NCI-H2107 (cell line): ENCODE results near the gene CES3.

Experiments
- DNase-seq: peaks from one replicate; lab custom pipeline; 2025; lab: John Stamatoyannopoulos, UW

The CES3 gene

GRCh38 chr16:66961065-66961744 lies at the start of gene CES3:
TSS of gene CES3 (plus strand) at chr16:66961266. CDS start at chr16:66961308, 42 bp downstream.
- DNase-seq = peak; percentile 41

GRCh38 chr16:66911801-66912200 lies 49.3 kb upstream of the CES3 start:
- no peak for DNase-seq

- DNase-seq = no peak
Measured at GRCh38 chr16:66913081-66913480, 48.0 kb upstream of the CES3 start.

- no peak for DNase-seq
Measured at GRCh38 chr16:66913711-66914110, 47.4 kb upstream of the CES3 start.

- DNase-seq = no peak
Measured at GRCh38 chr16:66914541-66914940, 46.5 kb upstream of the CES3 start.

- no peak for DNase-seq
Measured at GRCh38 chr16:66915041-66915440, 46.0 kb upstream of the CES3 start.

- DNase-seq = no peak
Measured at GRCh38 chr16:66916518-66916917, 44.5 kb upstream of the CES3 start.

GRCh38 chr16:66917741-66918140 lies 43.3 kb upstream of the CES3 start:
- DNase-seq = no peak

- no peak for DNase-seq
Measured at GRCh38 chr16:66918355-66918754, 42.7 kb upstream of the CES3 start.

- no peak for DNase-seq
Measured at GRCh38 chr16:66918803-66919568, 42.1 kb upstream of the CES3 start, which contains the start of gene CDH16. TSS of gene CDH16 (minus strand) at chr16:66918885. CDS start at chr16:66918065, 820 bp downstream.

GRCh38 chr16:66919569-66920298 lies 41.3 kb upstream of the CES3 start:
- DNase-seq = no peak

- no peak for DNase-seq
Measured at GRCh38 chr16:66920299-66920590, 40.8 kb upstream of the CES3 start.

- no peak for DNase-seq
Measured at GRCh38 chr16:66920924-66921680, 40.0 kb upstream of the CES3 start.

GRCh38 chr16:66921729-66922450 lies 39.2 kb upstream of the CES3 start:
- DNase-seq = no peak

GRCh38 chr16:66923247-66923731 lies 37.8 kb upstream of the CES3 start:
- DNase-seq = peak; percentile 63

- no peak for DNase-seq
Measured at GRCh38 chr16:66923866-66924265, 37.2 kb upstream of the CES3 start.

GRCh38 chr16:66924527-66925321 lies 36.3 kb upstream of the CES3 start:
- no peak for DNase-seq

GRCh38 chr16:66925322-66925840 lies 35.7 kb upstream of the CES3 start, which contains the start of gene RRAD:
TSS of gene RRAD (minus strand) at chr16:66925535. CDS start at chr16:66925179, 356 bp downstream.
- DNase-seq = no peak

GRCh38 chr16:66926171-66926947 lies 34.7 kb upstream of the CES3 start:
- DNase-seq = no peak
